H1 (cell line): Measurements from ENCODE around the gene TOR4A. TPM values are rescaled to one million over a fixed set of nuclear protein-coding genes. Genes with fewer than 3 reads are reported as not detected.
A peak's percentile ranks its signal among the peaks of the same experiment; 100 is the strongest.

Experiments
- BCL11A ChIP-seq, 2 experiments: IDR thresholded peaks; one replicate each; pipeline ENCODE4 v1.6.1; 2011; ENCODE audit warnings: low read depth in 2 of 2, low read length in 2 of 2, mild to moderate bottlenecking in 2 of 2
- CBX5 ChIP-seq: fragments of 300-800, 300-1000 bp; sonication (generic); IDR thresholded peaks from 2 replicates; pipeline ENCODE4 v1.7.1; 2016; ENCODE audit warnings: antibody characterized with exemption, low read length, low read depth
- CTBP2 ChIP-seq: IDR thresholded peaks from 2 replicates; pipeline ENCODE4 v1.7.0; 2011; ENCODE audit warnings: borderline replicate concordance, mild to moderate bottlenecking, moderate library complexity, mixed read lengths, low read length; ENCODE audit not compliant: insufficient read depth, insufficient read length
- EGR1 ChIP-seq: IDR thresholded peaks from 2 replicates; pipeline ENCODE4 v1.6.1; 2011; ENCODE audit warnings: low read depth, low read length, borderline replicate concordance
- EP300 ChIP-seq, 2 experiments: IDR thresholded peaks; 1 replicate in 1 of 2; 2 replicates in 1 of 2; pipeline ENCODE4 v1.6.1; 2011 to 2012; ENCODE audit warnings: low read depth in 2 of 2, low read length in 2 of 2, mild to moderate bottlenecking in 2 of 2, borderline replicate concordance in 1 of 2, inconsistent platforms in 1 of 2, moderate library complexity in 1 of 2
- EZH2 ChIP-seq: fragments of 200-600 bp; sonication (generic); IDR thresholded peaks from 2 replicates; pipeline ENCODE4 v1.7.1; 2012; ENCODE audit warnings: low read depth, mild to moderate bottlenecking, moderate library complexity, low read length, inconsistent platforms; ENCODE audit not compliant: severe bottlenecking
- FOSL1 ChIP-seq: IDR thresholded peaks from 2 replicates; pipeline ENCODE4 v1.6.1; 2011; ENCODE audit warnings: mild to moderate bottlenecking, low read depth, low read length, moderate library complexity; ENCODE audit not compliant: insufficient read depth
- HDAC6 ChIP-seq: IDR thresholded peaks from one replicate; pipeline ENCODE4 v1.7.1; 2012; ENCODE audit warnings: low read depth, mild to moderate bottlenecking, inconsistent platforms, low read length, moderate library complexity
- KDM5A ChIP-seq: fragments of 200-600 bp; IDR thresholded peaks from 2 replicates; pipeline ENCODE4 v1.7.1; 2012; ENCODE audit warnings: mild to moderate bottlenecking, low read length, inconsistent platforms, mixed read lengths
- MAFK ChIP-seq: IDR thresholded peaks from 2 replicates; pipeline ENCODE4 v1.6.1; 2012; ENCODE audit warnings: low read depth, mild to moderate bottlenecking, improper control_type of control experiment, low read length
- POU5F1 ChIP-seq: IDR thresholded peaks from 2 replicates; pipeline ENCODE4 v1.6.1; 2011; ENCODE audit warnings: low read depth, mild to moderate bottlenecking, low read length, moderate library complexity
- RAD21 ChIP-seq, 2 experiments: IDR thresholded peaks in 1 of 2; conservative IDR thresholded peaks in 1 of 2; 2 replicates each; pipeline ENCODE4 v1.6.1; 2011; ENCODE audit warnings: low read depth in 2 of 2, low read length in 2 of 2, improper control_type of control experiment in 1 of 2, inconsistent platforms in 1 of 2, mild to moderate bottlenecking in 1 of 2, moderate library complexity in 1 of 2
- SIN3A ChIP-seq, 2 experiments: IDR thresholded peaks in 1 of 2; conservative IDR thresholded peaks in 1 of 2; 2 replicates each; pipeline ENCODE4 v1.6.1; 2011 to 2012; ENCODE audit warnings: low read length in 2 of 2, improper control_type of control experiment in 1 of 2, low read depth in 1 of 2, mild to moderate bottlenecking in 1 of 2
- TAF1 ChIP-seq: IDR thresholded peaks from 2 replicates; pipeline ENCODE4 v1.6.1; 2011; ENCODE audit warnings: mild to moderate bottlenecking, low read depth, low read length
- polyA plus RNA-seq, 7 experiments: library from polyadenylated mRNA; depleted of rRNA in 3 of 7; stranded (reverse) in 5 of 7; unstranded in 2 of 7; fragments of >200 nt in 5 of 7; fragments of 200-250 nt in 2 of 7; gene quantifications; 1 replicate in 5 of 7; 2 replicates in 1 of 7; 4 replicates in 1 of 7; pipeline versions ENCODE4 v1.2.1 to v1.2.3, GENCODE V29; 2011 to 2013; ENCODE audit warnings: missing spikeins in 2 of 7, mixed read lengths in 2 of 7
- total RNA-seq: library from RNA; stranded (reverse); fragmentation: NEBNext Ultra II Directional; extraction: Animal tissue kit (Norgen Biotek cat#: 25700); gene quantifications from 2 replicates; pipeline ENCODE4 v1.2.1, GENCODE V29; 2021
- TF ChIP-seq, protein P1 (sequence below): IDR thresholded peaks from 2 replicates; pipeline ENCODE4 v1.6.1; 2012; ENCODE audit warnings: inconsistent platforms
- TF ChIP-seq, protein P2 (sequence below): IDR thresholded peaks from 2 replicates; pipeline ENCODE4 v1.6.1; 2012; ENCODE audit warnings: inconsistent platforms
- TF ChIP-seq, protein P3 (sequence below), 3 experiments: IDR thresholded peaks; 1 replicate in 2 of 3; 2 replicates in 1 of 3; pipeline versions ENCODE4 v1.5.1 to v1.6.1; 2011; ENCODE audit warnings: low read length in 3 of 3, mild to moderate bottlenecking in 3 of 3, inconsistent platforms in 2 of 3, low read depth in 1 of 3, moderate library complexity in 1 of 3; ENCODE audit not compliant: insufficient read depth in 1 of 3; ENCODE audit errors: control extremely low read depth in 1 of 3

Gene TOR4A
- total and polyA plus RNA-seq, 2 of the 8 experiments (the other 6 are each of a cell fraction or from before 2014, with no cell fraction given): 8.4 to 9.3 TPM

DNA sequence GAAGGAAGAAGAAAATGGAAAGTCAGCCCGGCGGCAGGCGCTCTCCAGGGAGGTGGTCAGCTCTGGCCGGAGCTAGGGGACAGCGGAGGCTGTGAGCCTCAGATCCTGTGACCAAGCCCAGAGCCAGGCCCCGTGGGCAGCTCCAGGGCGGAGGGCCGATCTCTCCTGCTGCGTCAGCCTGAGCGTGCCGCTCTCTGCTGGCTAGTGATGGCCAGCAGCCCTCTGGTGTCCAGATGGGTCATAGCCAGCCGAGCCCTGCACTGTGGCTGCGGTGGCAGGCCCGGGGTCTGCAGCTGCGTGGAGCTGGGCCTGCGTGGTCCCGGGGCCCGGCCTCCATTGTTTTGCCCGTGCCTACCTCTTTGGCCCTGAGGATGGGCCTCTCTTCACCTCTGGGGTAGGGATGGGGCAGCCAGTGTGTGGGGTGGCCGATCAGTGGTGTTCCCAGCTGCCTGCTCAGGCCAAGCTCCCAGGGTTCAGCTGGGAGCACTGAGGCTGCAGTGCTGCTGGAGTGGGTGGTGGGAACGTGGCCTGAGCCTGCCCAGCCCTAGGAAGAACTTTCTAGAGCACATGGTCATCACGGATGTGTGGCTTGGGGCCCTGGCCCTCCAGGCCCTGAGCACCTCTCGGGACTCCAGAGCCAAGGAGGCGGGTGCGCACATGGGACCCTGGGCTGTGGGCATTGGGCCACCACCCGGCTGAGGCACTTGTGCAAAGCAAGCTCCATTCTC lies 41.6 kb downstream of the TOR4A start (continued):
- TF ChIP-seq CTBP2: no peak
- no peak for TF ChIP-seq POU5F1
- peak; percentile 43 to 63 for TF ChIP-seq RAD21 (IDR thresholded peaks at IDR 0.05 in 1 of 2, conservative IDR thresholded peaks at IDR 0.05 in 1 of 2; ENCODE audit: low read depth in 2 of 2, low read length in 2 of 2)
- TF ChIP-seq, protein P1, sequence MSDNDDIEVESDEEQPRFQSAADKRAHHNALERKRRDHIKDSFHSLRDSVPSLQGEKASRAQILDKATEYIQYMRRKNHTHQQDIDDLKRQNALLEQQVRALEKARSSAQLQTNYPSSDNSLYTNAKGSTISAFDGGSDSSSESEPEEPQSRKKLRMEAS: 0 out of 2 replicates have a peak, but pooled peaks have one; percentile 24
- TF ChIP-seq HDAC6: no peak
- TF ChIP-seq SIN3A (conservative IDR thresholded peaks at IDR 0.05 in 1 of 2, IDR thresholded peaks at IDR 0.05 in 1 of 2; ENCODE audit: low read depth in 1 of 2, low read length in 2 of 2): no peak
- TF ChIP-seq FOSL1: 0 out of 2 replicates have a peak, but pooled peaks have one; percentile 14
- no peak for TF ChIP-seq EZH2
- TF ChIP-seq MAFK: no peak
- TF ChIP-seq KDM5A: no peak
- no peak for TF ChIP-seq EP300 (IDR thresholded peaks at IDR 0.05; ENCODE audit: borderline replicate concordance in 1 of 2, low read depth in 2 of 2, low read length in 2 of 2)
- no peak for TF ChIP-seq CBX5
- TF ChIP-seq, protein P2, sequence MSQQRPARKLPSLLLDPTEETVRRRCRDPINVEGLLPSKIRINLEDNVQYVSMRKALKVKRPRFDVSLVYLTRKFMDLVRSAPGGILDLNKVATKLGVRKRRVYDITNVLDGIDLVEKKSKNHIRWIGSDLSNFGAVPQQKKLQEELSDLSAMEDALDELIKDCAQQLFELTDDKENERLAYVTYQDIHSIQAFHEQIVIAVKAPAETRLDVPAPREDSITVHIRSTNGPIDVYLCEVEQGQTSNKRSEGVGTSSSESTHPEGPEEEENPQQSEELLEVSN: no peak
- TF ChIP-seq BCL11A (IDR thresholded peaks at IDR 0.05; ENCODE audit: low read depth in 2 of 2, low read length in 2 of 2): no peak
- TF ChIP-seq, protein P3, sequence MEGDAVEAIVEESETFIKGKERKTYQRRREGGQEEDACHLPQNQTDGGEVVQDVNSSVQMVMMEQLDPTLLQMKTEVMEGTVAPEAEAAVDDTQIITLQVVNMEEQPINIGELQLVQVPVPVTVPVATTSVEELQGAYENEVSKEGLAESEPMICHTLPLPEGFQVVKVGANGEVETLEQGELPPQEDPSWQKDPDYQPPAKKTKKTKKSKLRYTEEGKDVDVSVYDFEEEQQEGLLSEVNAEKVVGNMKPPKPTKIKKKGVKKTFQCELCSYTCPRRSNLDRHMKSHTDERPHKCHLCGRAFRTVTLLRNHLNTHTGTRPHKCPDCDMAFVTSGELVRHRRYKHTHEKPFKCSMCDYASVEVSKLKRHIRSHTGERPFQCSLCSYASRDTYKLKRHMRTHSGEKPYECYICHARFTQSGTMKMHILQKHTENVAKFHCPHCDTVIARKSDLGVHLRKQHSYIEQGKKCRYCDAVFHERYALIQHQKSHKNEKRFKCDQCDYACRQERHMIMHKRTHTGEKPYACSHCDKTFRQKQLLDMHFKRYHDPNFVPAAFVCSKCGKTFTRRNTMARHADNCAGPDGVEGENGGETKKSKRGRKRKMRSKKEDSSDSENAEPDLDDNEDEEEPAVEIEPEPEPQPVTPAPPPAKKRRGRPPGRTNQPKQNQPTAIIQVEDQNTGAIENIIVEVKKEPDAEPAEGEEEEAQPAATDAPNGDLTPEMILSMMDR (IDR thresholded peaks at IDR 0.05; ENCODE audit: control extremely low read depth in 1 of 3, insufficient read depth in 1 of 3, low read depth in 1 of 3, low read length in 3 of 3): peak in 2 of 3 experiments; percentile 61 to 84; a peak in 3 of 4 replicates
- no peak for TF ChIP-seq TAF1
- TF ChIP-seq EGR1: peak; percentile 52; the same call in 1 of the 2 replicates
